Activated T-helper 2 cell treated with anti-CD3 and anti-CD28 coated beads, Interferon-gamma antibody, Interleukin-2, Interleukin-4, amounts not matched to agents 10 μg/mL and 5 μg/mL and 100 μg/mL, durations not matched to agents 14 hours and 24 hours and 36 hours (primary cell): ENCODE measurements around the gene FAM20B. TPM values are rescaled to one million over a fixed set of nuclear protein-coding genes. Genes with fewer than 3 reads are reported as not detected.

Experiments
- DNase-seq: peaks from one replicate; pipeline ENCODE4 v3.0.0; 2021; ENCODE audit warnings: low spot score
- H3K27ac Mint-ChIP-seq: one replicate; pipeline ENCODE4 v1.8.0; 2021; ENCODE audit warnings: mixed read lengths
- H3K27me3 Mint-ChIP-seq: one replicate; pipeline ENCODE4 v1.8.0; 2021; ENCODE audit warnings: low read depth, mixed read lengths
- H3K36me3 Mint-ChIP-seq: one replicate; pipeline ENCODE4 v1.8.0; 2021; ENCODE audit warnings: low read depth, mixed read lengths
- H3K4me1 Mint-ChIP-seq: one replicate; pipeline ENCODE4 v1.8.0; 2021; ENCODE audit warnings: low read depth, mixed read lengths
- H3K4me3 Mint-ChIP-seq: one replicate; pipeline ENCODE4 v1.8.0; 2021; ENCODE audit warnings: low read depth, mild to moderate bottlenecking, moderate library complexity, mixed read lengths
- H3K9me3 Mint-ChIP-seq: one replicate; pipeline ENCODE4 v1.8.0; 2021; ENCODE audit warnings: mixed read lengths
- intact Hi-C: fragments of 100-400 bp; cut with micrococcal nuclease; formaldehyde crosslinking; loops from one replicate; pipeline ENCODE4 v1.15.1; 2023
- total RNA-seq: library from RNA; stranded (reverse); gene quantifications from 2 replicates; pipeline ENCODE4 v1.2.3, GENCODE V29; 2022

Gene FAM20B
- total RNA-seq, 1 donor from 2014 or later = 38.1 TPM

- no peaks in the 10 kb centered on the region for H3K27me3 Mint-ChIP-seq
Observed at GRCh38 chr1:179120736-179121135, 95.0 kb downstream of the FAM20B start.

GRCh38 chr1:179121159-179121938, 95.7 kb downstream of the FAM20B start:
- H3K4me1 Mint-ChIP-seq = peaks cover 8% of the 10 kb centered on the region
- H3K27ac Mint-ChIP-seq = no peak overlapping the region
- H3K27me3 Mint-ChIP-seq = no peaks in the 10 kb centered on the region
- H3K4me3 Mint-ChIP-seq = no peak overlapping the region
- peaks cover 13% of the 10 kb centered on the region for H3K36me3 Mint-ChIP-seq
- H3K9me3 Mint-ChIP-seq = no peaks in the 10 kb centered on the region
- no peak for DNase-seq
- intact Hi-C loops = loop anchor here (1.0 to 2.0 kb wide), 4 partner anchors 73 to 248 kb away; partner anchors contain the start of genes ABL2 and SOAT1

More at GRCh38 chr1:179120736-179121135, 95.0 kb downstream of the FAM20B start:
- DNase-seq = no peak
- Mint-ChIP-seq H3K4me3 (no peak overlapping the region), H3K36me3 (peaks cover 13% of the 10 kb centered on the region), H3K4me1 (peaks cover 8% of the 10 kb centered on the region), H3K27ac (no peak overlapping the region), H3K9me3 (no peaks in the 10 kb centered on the region)
- intact Hi-C loops = loop anchor here (1.0 to 2.0 kb wide), 4 partner anchors 74 to 249 kb away; partner anchors contain the start of genes ABL2 and SOAT1

DNA sequence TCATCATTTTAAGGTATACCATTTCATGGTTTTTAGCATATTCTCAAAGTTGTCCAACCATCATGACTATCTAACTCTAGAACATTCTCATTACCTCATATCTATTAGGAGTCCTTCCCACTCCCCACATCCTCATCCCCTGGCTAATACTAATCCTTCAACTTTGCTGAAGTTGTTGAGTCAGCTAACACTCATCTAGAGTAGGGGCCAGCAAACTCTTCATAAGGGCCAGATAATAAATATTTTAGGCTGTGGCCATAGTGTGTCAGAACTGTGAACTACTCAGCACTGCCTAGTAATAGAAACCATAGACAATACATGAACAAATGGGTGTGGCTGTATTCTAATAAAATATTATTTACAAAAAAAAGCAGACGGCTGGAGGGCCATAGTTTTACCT, 99.2 kb downstream of the FAM20B start:
- Mint-ChIP-seq H3K4me3 (no peak overlapping the region), H3K36me3 (no peaks in the 10 kb centered on the region), H3K9me3 (no peaks in the 10 kb centered on the region), H3K27ac (no peak overlapping the region), H3K4me1 (peaks cover 21% of the 10 kb centered on the region), H3K27me3 (no peaks in the 10 kb centered on the region)
- no peak for DNase-seq
- intact Hi-C loops = no loop called here

Other genes with a start within 250 kb of the FAM20B start
- not detected in 2 replicates for gene ANGPTL1, start 154.8 kb upstream of the FAM20B start, total RNA-seq
- 34.1 and 35.3 TPM in 2 replicates for gene TOR3A, start 56.2 kb downstream of the FAM20B start, total RNA-seq
- gene ABL2, start 203.8 kb downstream of the FAM20B start, total RNA-seq = 7.7 and 8.5 TPM in 2 replicates